GM12878 (cell line): ENCODE measurements around the gene AHCYL2.

Source experiments
- ASH2L ChIP-seq: fragments of 300-600, 200-600 bp; sonication (generic); IDR thresholded peaks from 2 replicates; pipeline ENCODE4 v1.6.1; 2017; ENCODE audit warnings: low read depth, mild to moderate bottlenecking, borderline replicate concordance
- ATF3 ChIP-seq: IDR thresholded peaks from 2 replicates; pipeline ENCODE4 v1.6.1; 2011; ENCODE audit warnings: low read depth, mild to moderate bottlenecking, low read length, moderate library complexity, borderline replicate concordance; ENCODE audit errors: extremely low read depth
- CTCF ChIP-seq, 3 experiments: IDR thresholded peaks in 2 of 3; conservative IDR thresholded peaks in 1 of 3; 2 replicates each; pipeline ENCODE4 v1.5.1; 2011; ENCODE audit warnings: low read depth in 3 of 3, low read length in 3 of 3, mild to moderate bottlenecking in 3 of 3, control low read depth in 2 of 3, moderate library complexity in 2 of 3, inconsistent platforms in 1 of 3, mixed read lengths in 1 of 3; ENCODE audit not compliant: control insufficient read depth in 2 of 3, insufficient read depth in 1 of 3; ENCODE audit errors: extremely low read depth in 1 of 3
- MYC ChIP-seq: IDR thresholded peaks from 2 replicates; pipeline ENCODE4 v1.6.1; 2011; ENCODE audit warnings: mild to moderate bottlenecking, low read length, moderate library complexity, inconsistent platforms; ENCODE audit not compliant: insufficient read depth, insufficient replicate concordance, insufficient read length, severe bottlenecking
- PRDM15 ChIP-seq: fragments of 450-650 bp; formaldehyde crosslinking; IDR thresholded peaks from 2 replicates; pipeline ENCODE4 v1.4.0; 2020; ENCODE audit warnings: mild to moderate bottlenecking, moderate library complexity
- SIN3A ChIP-seq: IDR thresholded peaks from 2 replicates; pipeline ENCODE4 v1.6.1; 2012; ENCODE audit warnings: low read depth, low read length, improper control_type of control experiment
- ZNF274 ChIP-seq: IDR thresholded peaks from one replicate; pipeline ENCODE4 v1.8.0; 2011; ENCODE audit not compliant: insufficient read length, insufficient read depth

- TF ChIP-seq PRDM15 (CRISPR knock-in tag) (no peak), SIN3A (no peak), ASH2L (no peak), ATF3 (no peak), CTCF (IDR thresholded peaks at IDR 0.05 in 2 of 3, conservative IDR thresholded peaks at IDR 0.05 in 1 of 3; ENCODE audit: control insufficient read depth in 2 of 3, extremely low read depth in 1 of 3, insufficient read depth in 1 of 3, low read depth in 3 of 3, low read length in 3 of 3) (no peak), MYC (no peak), ZNF274 (no peak)
Observed at GRCh38 chr7:129265328-129265727, 40.5 kb downstream of the AHCYL2 start.
